GM10266 (cell line): ENCODE results near the gene ZNF438.

ENCODE experiments used
- DNase-seq: peaks from one replicate; pipeline ENCODE4 v3.0.0; 2012; ENCODE audit errors: extremely low spot score
- CTCF ChIP-seq: IDR thresholded peaks from 2 replicates; pipeline ENCODE4 v1.5.1; 2012; ENCODE audit warnings: mild to moderate bottlenecking, low read depth; ENCODE audit not compliant: control insufficient read depth, insufficient read depth; ENCODE audit errors: missing control alignments

The ZNF438 gene

GRCh38 chr10:31000867-31001266 lies 30.8 kb downstream of the ZNF438 start:
- DNase-seq: no peak

GRCh38 chr10:31000071-31000782 lies 31.4 kb downstream of the ZNF438 start:
- DNase-seq: no peak
- no peak for TF ChIP-seq CTCF

More at GRCh38 chr10:31000867-31001266, 30.8 kb downstream of the ZNF438 start:
- no peak for TF ChIP-seq CTCF

GRCh38 chr10:30999070-30999712 lies 32.5 kb downstream of the ZNF438 start:
- DNase-seq: no peak
- no peak for TF ChIP-seq CTCF

GRCh38 chr10:30997536-30998235 lies 34.0 kb downstream of the ZNF438 start:
- TF ChIP-seq CTCF: no peak
- DNase-seq: no peak

- no peak for TF ChIP-seq CTCF
- no peak for DNase-seq
Observed at GRCh38 chr10:30996481-30997005, 35.1 kb downstream of the ZNF438 start.

- no peak for TF ChIP-seq CTCF
- no peak for DNase-seq
Observed at GRCh38 chr10:30995081-30995770, 36.4 kb downstream of the ZNF438 start.
